Hematopoietic multipotent progenitor cell treated with erythropoietin and hydrocortisone succinate and interleukin-3 and kit ligand, for 4 days (in vitro differentiated cells): ENCODE results near the gene MAFG.

ENCODE experiments used
- DNase-seq: peaks from one replicate; pipeline ENCODE4 v3.0.0-alpha.2; 2015

MAFG gene

GRCh38 chr17:81957691-81958432 lies 30.3 kb upstream of the MAFG start:
- no peak for DNase-seq

GRCh38 chr17:81956607-81957589 lies 29.4 kb upstream of the MAFG start:
- no peak for DNase-seq

DNA sequence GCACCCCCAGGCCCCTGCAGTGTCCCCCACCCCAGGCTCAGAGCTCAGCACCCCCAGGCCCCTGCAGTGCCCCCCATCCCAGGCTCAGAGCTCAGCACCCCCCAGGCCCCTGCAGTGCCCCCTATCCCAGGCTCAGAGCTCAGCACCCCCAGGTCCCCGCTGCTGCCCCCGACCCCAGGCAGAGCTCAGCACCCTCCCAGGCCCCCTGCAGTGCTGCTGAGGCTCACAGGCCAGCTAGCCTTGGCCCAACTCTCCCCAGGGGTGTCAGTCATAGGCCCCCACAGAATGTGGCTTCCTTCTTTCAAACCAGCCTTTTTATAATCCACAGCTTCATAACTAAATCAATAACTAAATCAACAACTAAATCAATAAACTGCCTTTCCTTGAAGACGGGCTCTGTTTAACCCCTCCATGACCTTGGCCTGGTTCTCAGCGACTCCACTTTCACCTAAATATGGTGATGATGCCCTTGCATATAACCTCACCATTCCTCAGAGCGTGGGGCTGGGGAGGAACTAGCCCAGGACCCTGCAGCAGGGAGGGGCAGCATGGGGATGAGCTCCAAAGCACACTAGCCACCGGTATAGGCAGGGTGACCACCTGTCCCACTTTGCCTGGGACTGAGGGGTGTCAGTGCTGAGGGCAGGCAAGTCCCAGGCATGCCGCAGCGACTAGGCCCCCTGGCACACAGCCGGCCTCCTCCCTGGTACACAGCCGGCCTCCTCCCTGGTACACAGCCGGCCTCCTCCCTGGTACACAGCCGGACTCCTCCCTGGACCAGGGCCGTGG lies 28.4 kb upstream of the MAFG start:
- DNase-seq: no peak

GRCh38 chr17:81955058-81955681 lies 27.6 kb upstream of the MAFG start:
- no peak for DNase-seq

DNA sequence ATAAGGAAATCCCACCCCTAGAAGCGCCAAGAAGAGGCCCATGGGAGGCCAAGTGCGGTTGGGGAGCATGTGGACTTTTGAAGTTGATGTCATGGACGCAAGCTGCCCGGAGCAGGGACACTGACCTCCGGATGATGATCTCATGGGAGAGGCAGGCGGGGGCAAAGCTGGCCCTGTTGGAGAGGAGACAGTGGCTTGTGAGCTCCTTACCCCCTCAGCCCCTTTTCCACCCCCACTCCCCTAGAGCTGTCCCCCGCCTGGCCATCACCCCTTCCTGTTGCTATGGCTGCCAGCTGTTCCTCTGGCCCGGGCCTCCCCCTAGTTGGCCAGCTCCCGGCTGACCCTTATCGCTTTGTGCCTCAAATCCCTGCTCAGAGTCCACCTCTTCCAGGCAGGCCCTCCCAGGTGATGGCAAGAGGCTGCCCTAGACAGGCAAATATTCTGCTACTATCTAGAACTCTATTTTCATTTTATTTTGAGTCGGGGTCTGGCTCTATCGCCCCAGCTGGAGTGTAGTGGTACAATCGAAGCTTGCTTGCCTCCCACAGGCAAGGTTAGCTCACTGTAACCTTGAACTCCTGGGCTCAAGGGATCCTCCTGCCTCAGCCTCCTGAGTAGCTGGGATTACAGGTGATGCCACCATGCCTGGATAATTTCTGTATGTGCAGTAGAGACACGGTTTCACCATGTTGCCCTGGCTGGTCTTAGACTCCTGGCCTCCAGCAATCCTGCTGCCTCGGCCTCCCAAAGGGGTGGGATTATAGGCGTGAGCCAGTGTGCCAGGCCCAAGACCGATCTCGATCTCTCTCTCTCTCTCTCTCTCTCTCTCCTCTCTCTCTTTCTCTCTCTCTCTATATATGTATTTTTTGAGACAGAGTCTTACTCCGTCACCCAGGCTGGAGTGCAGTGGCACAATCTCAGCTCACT lies 26.9 kb upstream of the MAFG start:
- no peak for DNase-seq

DNA sequence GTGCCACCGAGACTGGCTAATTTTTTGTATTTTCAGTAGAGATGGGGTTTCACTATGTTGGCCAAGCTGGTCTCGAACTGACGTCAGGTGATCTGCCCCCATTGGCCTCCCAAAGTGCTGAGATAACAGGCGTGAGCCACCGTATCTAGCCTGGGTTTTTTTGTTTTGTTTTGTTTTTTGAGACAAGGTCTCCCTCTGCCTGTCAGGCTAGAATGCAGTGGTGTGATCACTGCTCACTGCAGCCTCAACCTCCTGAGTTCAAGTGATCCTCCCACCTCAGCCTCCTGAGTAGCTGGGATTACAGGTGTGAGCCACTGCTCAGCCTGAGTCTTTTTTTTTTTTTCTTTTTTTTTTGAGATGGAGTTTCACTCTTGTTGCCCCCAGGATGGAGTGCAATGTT lies 25.9 kb upstream of the MAFG start:
- peak; percentile 51 for DNase-seq

DNA sequence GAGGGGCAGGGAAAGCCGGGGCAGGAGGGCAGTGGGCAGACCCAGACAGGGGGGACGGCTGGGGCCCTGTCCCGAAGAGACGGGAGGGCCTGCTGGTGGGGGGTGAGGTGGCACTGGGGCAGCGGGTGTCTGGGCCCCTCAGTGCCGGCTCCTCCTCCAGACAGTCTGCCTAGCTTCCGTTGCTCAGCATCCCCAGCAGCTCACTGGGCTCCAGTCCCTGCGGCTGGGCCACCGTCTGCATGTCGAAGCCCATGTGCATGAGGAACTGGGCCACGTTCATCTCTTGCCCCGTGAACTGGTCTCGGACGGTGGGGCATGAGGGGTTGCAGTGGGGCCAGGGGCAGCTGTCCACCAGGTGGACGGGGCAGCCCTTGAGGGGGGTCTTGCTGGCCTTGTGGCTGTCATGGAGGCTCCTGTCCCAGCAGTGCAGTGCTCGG lies 25.3 kb upstream of the MAFG start:
- DNase-seq: no peak

- DNase-seq: no peak
These were observed 24.5 kb upstream of the MAFG start for GRCh38 chr17:81951785-81952684.

- DNase-seq: no peak
These were observed 23.0 kb upstream of the MAFG start for GRCh38 chr17:81950501-81950900.

- DNase-seq: no peak
These were observed 21.3 kb upstream of the MAFG start for GRCh38 chr17:81948635-81949378.

DNA sequence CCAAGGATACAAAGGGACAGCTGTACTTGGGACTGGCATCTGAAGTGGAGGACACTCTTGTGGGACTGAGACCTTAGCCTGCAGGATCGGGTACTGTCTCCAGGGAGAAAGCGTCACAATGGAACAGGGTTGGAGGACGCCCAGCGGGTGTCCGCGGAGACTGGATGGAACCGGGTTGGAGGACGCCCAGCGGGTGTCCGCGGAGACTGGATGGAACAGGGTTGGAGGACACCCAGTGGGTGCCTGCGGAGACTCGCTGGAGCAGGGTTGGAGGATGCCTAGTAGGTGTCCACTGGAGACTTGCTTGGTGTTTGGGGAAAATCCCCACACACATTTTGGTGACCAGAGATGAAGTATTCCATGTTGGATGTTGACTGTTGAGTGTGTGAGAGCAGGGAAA lies 19.7 kb upstream of the MAFG start, which contains the start of gene MYADML2:
TSS of gene MYADML2 (minus strand) at position 45 of the 400 bp plus-strand sequence. CDS start 5,492 bp downstream, outside the sequence.
- no peak for DNase-seq

DNA sequence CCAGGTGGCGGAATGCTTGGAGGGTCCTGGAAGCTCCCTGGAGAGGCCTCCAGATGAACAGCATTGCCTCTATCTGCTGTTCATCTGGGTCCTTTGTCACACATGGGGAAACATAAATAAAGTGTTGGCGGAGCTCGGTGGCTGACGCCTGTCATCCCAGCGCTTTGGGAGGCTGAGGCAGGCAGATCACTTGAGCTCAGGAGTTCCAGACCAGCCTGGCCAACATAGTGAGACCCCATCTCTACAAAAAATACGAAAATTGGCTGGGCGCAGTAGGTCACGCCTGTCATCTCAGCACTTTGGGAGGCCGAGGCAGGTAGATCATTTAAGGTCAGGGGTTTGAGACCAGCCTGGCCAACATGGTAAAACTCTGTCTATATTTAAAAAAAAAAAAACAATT lies 17.3 kb upstream of the MAFG start:
- DNase-seq: no peak

DNA sequence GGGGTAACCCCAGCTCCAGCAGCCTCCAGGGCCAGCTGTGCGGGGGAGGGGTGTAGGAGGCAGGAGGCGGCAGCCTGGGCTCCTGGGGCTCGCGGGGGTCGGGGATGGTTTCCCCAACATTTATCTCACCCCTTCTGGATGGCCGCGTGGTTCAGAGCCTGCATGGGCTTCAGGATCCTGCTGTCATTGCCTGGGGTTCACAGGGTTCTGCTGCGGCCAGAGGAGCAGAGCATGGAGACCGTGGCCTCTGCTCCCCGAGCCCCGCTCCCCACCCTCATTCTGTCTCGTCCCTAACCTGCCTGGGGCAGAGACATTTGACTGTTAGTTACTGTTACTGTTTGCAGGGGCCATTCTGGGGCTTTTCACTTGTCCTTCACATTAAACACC lies 14.6 kb upstream of the MAFG start:
- no peak for DNase-seq

DNA sequence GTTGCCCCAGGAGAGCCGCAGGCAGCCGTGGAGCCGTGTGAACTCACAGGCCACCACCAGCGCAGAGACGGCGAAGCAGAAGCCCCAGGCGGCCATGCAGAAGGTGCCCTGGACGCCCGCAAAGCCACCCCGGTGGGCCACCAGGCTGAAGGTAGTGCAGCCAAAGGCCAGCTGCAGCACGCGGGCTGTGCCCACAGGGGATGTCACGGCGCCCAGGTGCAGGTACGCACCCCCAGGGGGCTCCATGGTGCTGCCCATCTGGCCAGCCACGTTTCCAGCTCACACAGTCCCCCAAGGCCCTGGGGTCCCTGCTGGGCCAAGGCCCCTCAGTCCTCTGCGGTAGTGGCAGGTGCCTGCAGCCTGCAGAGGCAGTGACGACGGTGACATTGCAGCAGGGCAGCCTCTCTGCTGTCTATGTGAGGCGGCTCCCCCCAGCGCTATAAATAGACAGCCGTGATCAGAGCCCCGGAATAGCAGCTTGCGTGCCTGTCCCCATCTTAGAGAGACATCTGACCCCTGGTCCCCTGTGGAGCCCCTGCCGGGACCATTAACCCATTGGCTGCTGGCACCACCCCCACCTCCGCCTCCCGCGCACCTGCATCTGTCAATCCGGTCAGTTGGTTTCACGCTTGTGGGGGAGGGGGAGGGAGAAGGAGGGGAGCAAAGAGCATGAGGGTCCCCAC lies 14.1 kb upstream of the MAFG start:
- DNase-seq: peak; percentile 40

DNA sequence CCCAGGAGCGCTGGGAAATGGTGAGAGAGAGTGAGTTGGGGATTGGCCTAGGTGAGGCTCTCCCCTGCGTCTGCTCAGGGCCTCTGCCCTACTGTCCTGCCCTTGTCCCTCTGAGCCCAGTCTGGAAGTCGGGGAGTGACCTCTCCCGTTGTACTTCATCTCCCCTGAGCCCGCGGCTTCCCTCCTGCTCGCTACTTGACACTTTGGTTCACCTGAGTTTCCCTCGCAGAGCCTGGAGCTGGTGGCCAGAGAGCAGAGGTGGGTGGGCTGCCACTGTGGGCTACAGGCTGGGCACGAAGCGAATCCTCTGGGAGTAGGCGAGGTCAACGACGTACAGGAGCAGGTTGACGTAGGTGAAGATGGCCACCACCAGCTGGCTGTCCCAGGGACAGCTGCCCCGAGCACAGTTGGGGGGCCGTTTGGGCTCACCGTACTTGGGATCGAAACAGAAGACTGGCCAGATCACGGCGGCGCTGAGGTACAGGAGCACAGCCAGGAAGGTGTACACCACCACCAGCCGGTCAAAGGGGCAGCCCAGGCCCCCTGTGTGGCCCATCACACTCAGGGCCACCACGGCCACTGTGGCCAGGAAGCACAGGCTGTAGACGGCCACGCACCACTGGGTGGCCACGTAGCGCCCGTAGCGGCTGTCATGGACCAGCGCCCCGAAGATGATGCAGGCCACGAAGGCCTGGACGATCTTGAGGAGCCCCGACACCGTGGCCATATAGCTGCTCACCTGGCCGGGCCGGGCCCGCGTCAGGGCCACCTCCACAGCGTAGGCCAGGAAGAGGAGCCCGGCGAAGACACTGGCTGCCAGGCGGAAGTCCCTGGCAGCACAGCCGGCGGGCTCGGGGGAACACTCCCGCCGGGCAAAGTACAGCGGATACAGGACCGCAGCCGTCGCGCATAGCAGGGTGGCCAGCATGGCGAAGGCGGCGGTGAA lies 13.3 kb upstream of the MAFG start:
- no peak for DNase-seq

GRCh38 chr17:81939881-81940385 lies 12.4 kb upstream of the MAFG start:
- DNase-seq: no peak

GRCh38 chr17:81939218-81939617 lies 11.7 kb upstream of the MAFG start:
- no peak for DNase-seq

DNA sequence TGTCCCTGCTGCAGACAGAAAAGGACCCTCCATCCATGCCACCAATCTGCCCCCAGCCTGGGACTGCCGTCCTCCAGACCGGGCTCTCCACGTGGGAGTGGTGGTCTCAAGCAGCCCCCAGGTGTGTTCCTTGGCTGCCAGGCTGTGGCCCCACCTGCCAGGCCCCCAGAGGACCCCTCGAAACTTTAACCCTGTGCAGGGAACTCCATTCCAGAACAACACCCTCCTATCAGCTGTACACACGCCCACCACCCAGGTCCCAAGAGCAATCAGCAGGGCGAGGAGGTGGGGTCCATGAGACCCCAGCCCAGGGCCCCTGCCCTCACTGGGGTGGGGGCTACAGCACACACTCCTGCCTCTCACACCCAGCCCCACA lies 8.2 kb upstream of the MAFG start:
- DNase-seq: no peak
